ENCODE results near the gene COPS9.

Gene COPS9

GRCh38 chr2:240129311-240129710 is 6.8 kb downstream of the COPS9 start:
- no peak for TF ChIP-seq FOXP2 (optimal IDR thresholded peaks at IDR 0.05; ENCODE audit: borderline replicate concordance, extremely low read depth, extremely low read length, insufficient read depth)
- TF ChIP-seq SIN3A (IDR thresholded peaks at IDR 0.05; ENCODE audit: borderline replicate concordance, insufficient read depth, low read length): no peak
- no peak for TF ChIP-seq TAF1 (IDR thresholded peaks at IDR 0.05; ENCODE audit: borderline replicate concordance, insufficient read depth, low read length)
- TF ChIP-seq REST (IDR thresholded peaks at IDR 0.05; ENCODE audit: insufficient read depth in 1 of 2, low read depth in 2 of 2, low read length in 2 of 2): no peak
- TF ChIP-seq POLR2AphosphoS5 (IDR thresholded peaks at IDR 0.05; ENCODE audit: low read depth, low read length): no peak

- no peak for TF ChIP-seq FOXP2 (optimal IDR thresholded peaks at IDR 0.05; ENCODE audit: borderline replicate concordance, extremely low read depth, extremely low read length, insufficient read depth)
- no peak for TF ChIP-seq POLR2AphosphoS5 (IDR thresholded peaks at IDR 0.05; ENCODE audit: low read depth, low read length)
- no peak for TF ChIP-seq TAF1 (IDR thresholded peaks at IDR 0.05; ENCODE audit: borderline replicate concordance, insufficient read depth, low read length)
- TF ChIP-seq SIN3A (IDR thresholded peaks at IDR 0.05; ENCODE audit: borderline replicate concordance, insufficient read depth, low read length): no peak
- TF ChIP-seq REST (IDR thresholded peaks at IDR 0.05; ENCODE audit: insufficient read depth in 1 of 2, low read depth in 2 of 2, low read length in 2 of 2): no peak
Observed at GRCh38 chr2:240128608-240129145, 7.4 kb downstream of the COPS9 start.

GRCh38 chr2:240127911-240128607 is 8.0 kb downstream of the COPS9 start:
- no peak for TF ChIP-seq POLR2AphosphoS5 (IDR thresholded peaks at IDR 0.05; ENCODE audit: low read depth, low read length)
- no peak for TF ChIP-seq SIN3A (IDR thresholded peaks at IDR 0.05; ENCODE audit: borderline replicate concordance, insufficient read depth, low read length)
- TF ChIP-seq REST (IDR thresholded peaks at IDR 0.05; ENCODE audit: insufficient read depth in 1 of 2, low read depth in 2 of 2, low read length in 2 of 2): no peak

- TF ChIP-seq FOXP2 (optimal IDR thresholded peaks at IDR 0.05; ENCODE audit: borderline replicate concordance, extremely low read depth, extremely low read length, insufficient read depth): no peak
- no peak for TF ChIP-seq POLR2AphosphoS5 (IDR thresholded peaks at IDR 0.05; ENCODE audit: low read depth, low read length)
- TF ChIP-seq SIN3A (IDR thresholded peaks at IDR 0.05; ENCODE audit: borderline replicate concordance, insufficient read depth, low read length): no peak
- TF ChIP-seq TAF1 (IDR thresholded peaks at IDR 0.05; ENCODE audit: borderline replicate concordance, insufficient read depth, low read length): no peak
- TF ChIP-seq REST (IDR thresholded peaks at IDR 0.05; ENCODE audit: insufficient read depth in 1 of 2, low read depth in 2 of 2, low read length in 2 of 2): no peak
Observed at GRCh38 chr2:240127191-240127750, 8.8 kb downstream of the COPS9 start.
